ENCODE results near the gene AQP3. TPM values are rescaled to one million over a fixed set of nuclear protein-coding genes. Genes with fewer than 3 reads are reported as not detected.
"Not testable (repeated sequence)": the region's sequence is repeated elsewhere in the genome, so short reads cannot be mapped to it uniquely, and the experiment has no call there.

AQP3 gene
- total and polyA plus RNA-seq, 2 of the 13 experiments (the other 11 are each of a cell fraction or from before 2014, with no cell fraction given), result 1.4 to 5.5 TPM

DNA sequence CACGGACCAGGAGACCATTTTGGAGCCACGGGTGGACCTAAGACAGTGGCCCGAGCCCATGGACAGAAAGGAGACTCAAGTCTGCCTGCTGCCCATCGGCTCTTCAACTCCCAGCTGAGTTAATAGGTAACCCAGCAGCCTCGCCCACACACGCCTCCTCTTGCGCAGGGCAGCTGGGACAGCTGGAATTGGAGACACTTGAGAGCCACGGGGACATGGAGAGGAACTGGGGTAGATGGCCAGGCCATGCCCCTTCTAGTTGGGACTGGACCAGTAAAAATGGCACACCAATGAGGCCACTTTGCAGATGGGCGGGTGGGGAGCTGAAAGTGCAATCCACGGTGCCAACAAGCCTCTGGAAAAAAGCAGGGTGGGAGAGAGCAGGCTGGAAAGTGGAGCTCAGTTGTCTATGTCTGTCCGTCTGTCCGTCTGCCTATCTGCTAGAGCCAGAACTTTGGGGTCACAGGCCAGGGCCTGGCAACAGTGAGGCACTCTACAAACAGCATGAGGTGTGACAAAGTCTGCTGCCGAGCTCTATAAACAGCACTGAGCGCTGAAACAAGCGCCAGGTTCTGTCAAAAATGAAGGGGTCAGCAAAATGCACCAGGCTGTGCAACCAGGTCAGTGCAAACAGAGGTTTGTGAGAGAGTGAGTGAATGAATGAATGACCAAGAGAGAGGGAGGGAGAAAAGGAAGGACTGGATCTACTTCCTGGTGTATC, 52.1 kb downstream of the AQP3 start (continued):
- TF ChIP-seq HNRNPLL (IDR thresholded peaks at IDR 0.05; ENCODE audit: low read depth, low read length, poor library complexity, severe bottlenecking) (peak; percentile 23), ERF (CRISPR knock-in tag; IDR thresholded peaks at IDR 0.05) (0 out of 2 replicates have a peak, but pooled peaks have one; percentile 16), RFXAP (CRISPR knock-in tag; IDR thresholded peaks at IDR 0.05; ENCODE audit: borderline replicate concordance) (peak; percentile 49; the same call in 1 of the 2 replicates), FOSL2 (CRISPR knock-in tag; IDR thresholded peaks at IDR 0.05) (0 out of 2 replicates have a peak, but pooled peaks have one; percentile 11), GATAD2A (CRISPR knock-in tag; IDR thresholded peaks at IDR 0.05) (0 out of 2 replicates have a peak, but pooled peaks have one; percentile 21), CEBPG (CRISPR knock-in tag; IDR thresholded peaks at IDR 0.05) (peak; percentile 44; the same call in 1 of the 2 replicates), POLR2AphosphoS5 (IDR thresholded peaks at IDR 0.05; ENCODE audit: low read depth, low read length) (0 out of 2 replicates have a peak, but pooled peaks have one; percentile 38), SAP130 (CRISPR knock-in tag; IDR thresholded peaks at IDR 0.05; ENCODE audit: low read depth) (peak; percentile 78), YEATS4 (CRISPR knock-in tag; IDR thresholded peaks at IDR 0.05; ENCODE audit: borderline replicate concordance) (0 out of 2 replicates have a peak, but pooled peaks have one; percentile 15), GATAD1 (CRISPR knock-in tag; IDR thresholded peaks at IDR 0.05) (0 out of 2 replicates have a peak, but pooled peaks have one; percentile 36), KAT8 (CRISPR knock-in tag; IDR thresholded peaks at IDR 0.05) (0 out of 2 replicates have a peak, but pooled peaks have one; percentile 36), KDM5B (CRISPR knock-in tag; IDR thresholded peaks at IDR 0.05; ENCODE audit: borderline replicate concordance) (0 out of 2 replicates have a peak, but pooled peaks have one; percentile 18), LCORL (CRISPR knock-in tag; IDR thresholded peaks at IDR 0.05) (peak; percentile 51; the same call in 1 of the 2 replicates), HMG20A (CRISPR knock-in tag; IDR thresholded peaks at IDR 0.05; ENCODE audit: borderline replicate concordance) (0 out of 2 replicates have a peak, but pooled peaks have one; percentile 21), SALL1 (CRISPR knock-in tag; IDR thresholded peaks at IDR 0.05) (peak; percentile 70)
- TF ChIP-seq, protein P1, sequence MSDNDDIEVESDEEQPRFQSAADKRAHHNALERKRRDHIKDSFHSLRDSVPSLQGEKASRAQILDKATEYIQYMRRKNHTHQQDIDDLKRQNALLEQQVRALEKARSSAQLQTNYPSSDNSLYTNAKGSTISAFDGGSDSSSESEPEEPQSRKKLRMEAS (IDR thresholded peaks at IDR 0.05), result 0 out of 2 replicates have a peak, but pooled peaks have one; percentile 36
- TF ChIP-seq, protein P2, sequence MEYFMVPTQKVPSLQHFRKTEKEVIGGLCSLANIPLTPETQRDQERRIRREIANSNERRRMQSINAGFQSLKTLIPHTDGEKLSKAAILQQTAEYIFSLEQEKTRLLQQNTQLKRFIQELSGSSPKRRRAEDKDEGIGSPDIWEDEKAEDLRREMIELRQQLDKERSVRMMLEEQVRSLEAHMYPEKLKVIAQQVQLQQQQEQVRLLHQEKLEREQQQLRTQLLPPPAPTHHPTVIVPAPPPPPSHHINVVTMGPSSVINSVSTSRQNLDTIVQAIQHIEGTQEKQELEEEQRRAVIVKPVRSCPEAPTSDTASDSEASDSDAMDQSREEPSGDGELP (IDR thresholded peaks at IDR 0.05; ENCODE audit: borderline replicate concordance, low read depth), result peak; percentile 87; the same call in 1 of the 2 replicates
- TF ChIP-seq, protein P3, sequence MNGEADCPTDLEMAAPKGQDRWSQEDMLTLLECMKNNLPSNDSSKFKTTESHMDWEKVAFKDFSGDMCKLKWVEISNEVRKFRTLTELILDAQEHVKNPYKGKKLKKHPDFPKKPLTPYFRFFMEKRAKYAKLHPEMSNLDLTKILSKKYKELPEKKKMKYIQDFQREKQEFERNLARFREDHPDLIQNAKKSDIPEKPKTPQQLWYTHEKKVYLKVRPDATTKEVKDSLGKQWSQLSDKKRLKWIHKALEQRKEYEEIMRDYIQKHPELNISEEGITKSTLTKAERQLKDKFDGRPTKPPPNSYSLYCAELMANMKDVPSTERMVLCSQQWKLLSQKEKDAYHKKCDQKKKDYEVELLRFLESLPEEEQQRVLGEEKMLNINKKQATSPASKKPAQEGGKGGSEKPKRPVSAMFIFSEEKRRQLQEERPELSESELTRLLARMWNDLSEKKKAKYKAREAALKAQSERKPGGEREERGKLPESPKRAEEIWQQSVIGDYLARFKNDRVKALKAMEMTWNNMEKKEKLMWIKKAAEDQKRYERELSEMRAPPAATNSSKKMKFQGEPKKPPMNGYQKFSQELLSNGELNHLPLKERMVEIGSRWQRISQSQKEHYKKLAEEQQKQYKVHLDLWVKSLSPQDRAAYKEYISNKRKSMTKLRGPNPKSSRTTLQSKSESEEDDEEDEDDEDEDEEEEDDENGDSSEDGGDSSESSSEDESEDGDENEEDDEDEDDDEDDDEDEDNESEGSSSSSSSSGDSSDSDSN (CRISPR knock-in tag; IDR thresholded peaks at IDR 0.05), result 0 out of 2 replicates have a peak, but pooled peaks have one; percentile 15
- TF ChIP-seq LCORL (IDR thresholded peaks at IDR 0.05), result not testable (repeated sequence)
- TF ChIP-seq, protein P4, sequence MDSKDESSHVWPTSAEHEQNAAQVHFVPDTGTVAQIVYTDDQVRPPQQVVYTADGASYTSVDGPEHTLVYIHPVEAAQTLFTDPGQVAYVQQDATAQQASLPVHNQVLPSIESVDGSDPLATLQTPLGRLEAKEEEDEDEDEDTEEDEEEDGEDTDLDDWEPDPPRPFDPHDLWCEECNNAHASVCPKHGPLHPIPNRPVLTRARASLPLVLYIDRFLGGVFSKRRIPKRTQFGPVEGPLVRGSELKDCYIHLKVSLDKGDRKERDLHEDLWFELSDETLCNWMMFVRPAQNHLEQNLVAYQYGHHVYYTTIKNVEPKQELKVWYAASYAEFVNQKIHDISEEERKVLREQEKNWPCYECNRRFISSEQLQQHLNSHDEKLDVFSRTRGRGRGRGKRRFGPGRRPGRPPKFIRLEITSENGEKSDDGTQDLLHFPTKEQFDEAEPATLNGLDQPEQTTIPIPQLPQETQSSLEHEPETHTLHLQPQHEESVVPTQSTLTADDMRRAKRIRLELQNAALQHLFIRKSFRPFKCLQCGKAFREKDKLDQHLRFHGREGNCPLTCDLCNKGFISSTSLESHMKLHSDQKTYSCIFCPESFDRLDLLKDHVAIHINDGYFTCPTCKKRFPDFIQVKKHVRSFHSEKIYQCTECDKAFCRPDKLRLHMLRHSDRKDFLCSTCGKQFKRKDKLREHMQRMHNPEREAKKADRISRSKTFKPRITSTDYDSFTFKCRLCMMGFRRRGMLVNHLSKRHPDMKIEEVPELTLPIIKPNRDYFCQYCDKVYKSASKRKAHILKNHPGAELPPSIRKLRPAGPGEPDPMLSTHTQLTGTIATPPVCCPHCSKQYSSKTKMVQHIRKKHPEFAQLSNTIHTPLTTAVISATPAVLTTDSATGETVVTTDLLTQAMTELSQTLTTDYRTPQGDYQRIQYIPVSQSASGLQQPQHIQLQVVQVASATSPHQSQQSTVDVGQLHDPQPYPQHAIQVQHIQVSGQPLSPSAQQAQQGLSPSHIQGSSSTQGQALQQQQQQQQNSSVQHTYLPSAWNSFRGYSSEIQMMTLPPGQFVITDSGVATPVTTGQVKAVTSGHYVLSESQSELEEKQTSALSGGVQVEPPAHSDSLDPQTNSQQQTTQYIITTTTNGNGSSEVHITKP (CRISPR knock-in tag; IDR thresholded peaks at IDR 0.05; ENCODE audit: low read depth), result peak; percentile 55; the same call in 1 of the 2 replicates
- TF ChIP-seq, protein P5, sequence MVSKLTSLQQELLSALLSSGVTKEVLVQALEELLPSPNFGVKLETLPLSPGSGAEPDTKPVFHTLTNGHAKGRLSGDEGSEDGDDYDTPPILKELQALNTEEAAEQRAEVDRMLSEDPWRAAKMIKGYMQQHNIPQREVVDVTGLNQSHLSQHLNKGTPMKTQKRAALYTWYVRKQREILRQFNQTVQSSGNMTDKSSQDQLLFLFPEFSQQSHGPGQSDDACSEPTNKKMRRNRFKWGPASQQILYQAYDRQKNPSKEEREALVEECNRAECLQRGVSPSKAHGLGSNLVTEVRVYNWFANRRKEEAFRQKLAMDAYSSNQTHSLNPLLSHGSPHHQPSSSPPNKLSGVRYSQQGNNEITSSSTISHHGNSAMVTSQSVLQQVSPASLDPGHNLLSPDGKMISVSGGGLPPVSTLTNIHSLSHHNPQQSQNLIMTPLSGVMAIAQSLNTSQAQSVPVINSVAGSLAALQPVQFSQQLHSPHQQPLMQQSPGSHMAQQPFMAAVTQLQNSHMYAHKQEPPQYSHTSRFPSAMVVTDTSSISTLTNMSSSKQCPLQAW (CRISPR knock-in tag; IDR thresholded peaks at IDR 0.05), result peak; percentile 94

All from HepG2 (cell line).